CD4-positive, alpha-beta T cell treated with Interleukin-4 for 4 hours (primary cell): ENCODE measurements around the gene DENND4A.
"Not testable (repeated sequence)": the region's sequence is repeated elsewhere in the genome, so short reads cannot be mapped to it uniquely, and the experiment has no call there.

ENCODE experiments used
- DNase-seq: peaks from one replicate; pipeline ENCODE4 v3.0.0-alpha.2; 2020

The DENND4A gene

GRCh38 chr15:65752151-65752700, 39.9 kb downstream of the DENND4A start:
- no peak for DNase-seq

GRCh38 chr15:65751431-65751830, 40.7 kb downstream of the DENND4A start:
- no peak for DNase-seq

GRCh38 chr15:65747265-65747664, 44.8 kb downstream of the DENND4A start:
- no peak for DNase-seq

GRCh38 chr15:65743637-65744252, 48.3 kb downstream of the DENND4A start:
- DNase-seq = no peak

GRCh38 chr15:65740148-65740547, 51.9 kb downstream of the DENND4A start:
- no peak for DNase-seq

- no peak for DNase-seq
Observed at GRCh38 chr15:65738649-65739048, 53.4 kb downstream of the DENND4A start.

- not testable (repeated sequence) for DNase-seq
Observed at GRCh38 chr15:65733599-65733998, 58.5 kb downstream of the DENND4A start.

GRCh38 chr15:65732698-65733097, 59.4 kb downstream of the DENND4A start:
- no peak for DNase-seq

- no peak for DNase-seq
Observed at GRCh38 chr15:65731926-65732325, 60.2 kb downstream of the DENND4A start.

GRCh38 chr15:65730549-65731172, 61.4 kb downstream of the DENND4A start:
- DNase-seq = no peak

GRCh38 chr15:65724464-65725215, 67.5 kb downstream of the DENND4A start:
- no peak for DNase-seq

GRCh38 chr15:65723876-65724275, 68.2 kb downstream of the DENND4A start:
- DNase-seq = no peak

- no peak for DNase-seq
Observed at GRCh38 chr15:65722191-65722590, 69.9 kb downstream of the DENND4A start.

GRCh38 chr15:65712415-65712814, 79.7 kb downstream of the DENND4A start:
- DNase-seq = no peak

- DNase-seq = no peak
Observed at GRCh38 chr15:65695081-65695480, 97.0 kb downstream of the DENND4A start.

GRCh38 chr15:65690778-65691177, 101.3 kb downstream of the DENND4A start:
- DNase-seq = no peak

- no peak for DNase-seq
Observed at GRCh38 chr15:65690173-65690572, 101.9 kb downstream of the DENND4A start.

- DNase-seq = no peak
Observed at GRCh38 chr15:65688462-65688861, 103.6 kb downstream of the DENND4A start.

- no peak for DNase-seq
Observed at GRCh38 chr15:65682404-65682911, 109.6 kb downstream of the DENND4A start.

- DNase-seq = no peak
Observed at GRCh38 chr15:65680544-65680943, 111.5 kb downstream of the DENND4A start.

- no peak for DNase-seq
Observed at GRCh38 chr15:65676123-65676522, 116.0 kb downstream of the DENND4A start.

- no peak for DNase-seq
Observed at GRCh38 chr15:65675551-65675950, 116.5 kb downstream of the DENND4A start.

- no peak for DNase-seq
Observed at GRCh38 chr15:65666257-65666656, 125.8 kb downstream of the DENND4A start.

- DNase-seq = no peak
Observed at GRCh38 chr15:65663521-65663920, 128.6 kb downstream of the DENND4A start.
